Calu3 (cell line): ENCODE measurements around the gene EMC8. TPM values are rescaled to one million over a fixed set of nuclear protein-coding genes. Genes with fewer than 3 reads are reported as not detected.
A peak's percentile ranks its signal among the peaks of the same experiment; 100 is the strongest.

Experiments used
- BruUV-seq: library from RNA; stranded (reverse); fragments of 400-500 nt; replicated peaks from 2 replicates; lab custom pipeline; 2021; lab: Mats Ljungman, UMichigan
- CTCF ChIA-PET: fragments of 300-600 bp; sonication (Branson Sonifier 250); formaldehyde crosslinking; loops from one replicate; lab custom pipeline; 2022; ENCODE audit warnings: antibody characterized with exemption; lab: Charles Lee
- DNase-seq: peaks from one replicate; pipeline ENCODE4 v3.0.0; 2022
- H3K27ac Mint-ChIP-seq: one replicate; pipeline ENCODE4 v1.8.0; 2022; ENCODE audit warnings: mixed read lengths; ENCODE audit not compliant: unreplicated experiment
- H3K27me3 Mint-ChIP-seq: one replicate; pipeline ENCODE4 v1.8.0; 2022; ENCODE audit warnings: mixed read lengths; ENCODE audit not compliant: unreplicated experiment
- H3K36me3 Mint-ChIP-seq: one replicate; pipeline ENCODE4 v1.8.0; 2022; ENCODE audit warnings: mild to moderate bottlenecking, moderate library complexity, mixed read lengths; ENCODE audit not compliant: insufficient read depth, unreplicated experiment
- H3K4me1 Mint-ChIP-seq: one replicate; pipeline ENCODE4 v1.8.0; 2022; ENCODE audit warnings: mild to moderate bottlenecking, low read depth, mixed read lengths; ENCODE audit not compliant: unreplicated experiment
- H3K4me3 Mint-ChIP-seq: one replicate; pipeline ENCODE4 v1.8.0; 2022; ENCODE audit warnings: mild to moderate bottlenecking, low read depth, moderate library complexity, mixed read lengths; ENCODE audit not compliant: unreplicated experiment
- H3K9me3 Mint-ChIP-seq: one replicate; pipeline ENCODE4 v1.8.0; 2022; ENCODE audit warnings: low read depth, mixed read lengths; ENCODE audit not compliant: unreplicated experiment
- intact Hi-C: fragments of 100-400 bp; cut with micrococcal nuclease; formaldehyde crosslinking; loops from one replicate; pipeline ENCODE4 v1.10.0; 2022; ENCODE audit not compliant: unreplicated experiment
- total RNA-seq: library from RNA; stranded (reverse); gene quantifications from 2 replicates; pipeline ENCODE4 v1.2.3, GENCODE V29; 2022
- TF ChIP-seq, protein P1 (sequence below): fragments of 200-600 bp; IDR thresholded peaks from one replicate; pipeline ENCODE4 v1.8.0; 2022; ENCODE audit warnings: antibody characterized with exemption; ENCODE audit not compliant: unreplicated experiment

Gene EMC8
- total RNA-seq, 1 experiment from 2014 or later, result 62.7 TPM

DNA sequence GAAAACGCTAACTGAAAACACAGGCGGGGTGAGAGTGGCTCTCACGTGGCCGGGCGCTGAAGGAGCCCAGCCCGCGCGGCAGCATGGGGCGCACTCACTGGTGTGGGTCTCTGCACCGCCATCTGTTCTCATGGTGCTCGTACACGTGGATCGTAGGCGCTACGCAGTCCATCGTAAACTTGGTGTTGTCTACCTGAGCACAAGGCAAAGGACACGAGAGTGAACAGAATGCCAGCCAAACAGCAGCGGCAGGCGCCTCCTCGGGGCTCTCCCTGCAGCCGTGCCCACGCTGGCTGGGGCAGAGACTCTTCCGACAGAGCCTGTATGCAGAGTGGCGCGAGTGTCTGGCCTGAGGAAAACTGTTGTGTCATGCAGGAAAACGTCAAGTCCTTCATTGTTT lies 19.1 kb downstream of the EMC8 start:
- TF ChIP-seq, protein P1, sequence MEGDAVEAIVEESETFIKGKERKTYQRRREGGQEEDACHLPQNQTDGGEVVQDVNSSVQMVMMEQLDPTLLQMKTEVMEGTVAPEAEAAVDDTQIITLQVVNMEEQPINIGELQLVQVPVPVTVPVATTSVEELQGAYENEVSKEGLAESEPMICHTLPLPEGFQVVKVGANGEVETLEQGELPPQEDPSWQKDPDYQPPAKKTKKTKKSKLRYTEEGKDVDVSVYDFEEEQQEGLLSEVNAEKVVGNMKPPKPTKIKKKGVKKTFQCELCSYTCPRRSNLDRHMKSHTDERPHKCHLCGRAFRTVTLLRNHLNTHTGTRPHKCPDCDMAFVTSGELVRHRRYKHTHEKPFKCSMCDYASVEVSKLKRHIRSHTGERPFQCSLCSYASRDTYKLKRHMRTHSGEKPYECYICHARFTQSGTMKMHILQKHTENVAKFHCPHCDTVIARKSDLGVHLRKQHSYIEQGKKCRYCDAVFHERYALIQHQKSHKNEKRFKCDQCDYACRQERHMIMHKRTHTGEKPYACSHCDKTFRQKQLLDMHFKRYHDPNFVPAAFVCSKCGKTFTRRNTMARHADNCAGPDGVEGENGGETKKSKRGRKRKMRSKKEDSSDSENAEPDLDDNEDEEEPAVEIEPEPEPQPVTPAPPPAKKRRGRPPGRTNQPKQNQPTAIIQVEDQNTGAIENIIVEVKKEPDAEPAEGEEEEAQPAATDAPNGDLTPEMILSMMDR, result no peak
- Mint-ChIP-seq H3K9me3 (no peaks in the 10 kb centered on the region), H3K27ac (no peak overlapping the region), H3K4me3 (no peak overlapping the region), H3K36me3 (peaks cover 17% of the 10 kb centered on the region), H3K4me1 (peaks cover 10% of the 10 kb centered on the region), H3K27me3 (no peaks in the 10 kb centered on the region)
- no peak for DNase-seq
- BruUV-seq, result no TSS peak
- intact Hi-C loops, result no loop called here
- CTCF ChIA-PET, result no interaction called here

DNA sequence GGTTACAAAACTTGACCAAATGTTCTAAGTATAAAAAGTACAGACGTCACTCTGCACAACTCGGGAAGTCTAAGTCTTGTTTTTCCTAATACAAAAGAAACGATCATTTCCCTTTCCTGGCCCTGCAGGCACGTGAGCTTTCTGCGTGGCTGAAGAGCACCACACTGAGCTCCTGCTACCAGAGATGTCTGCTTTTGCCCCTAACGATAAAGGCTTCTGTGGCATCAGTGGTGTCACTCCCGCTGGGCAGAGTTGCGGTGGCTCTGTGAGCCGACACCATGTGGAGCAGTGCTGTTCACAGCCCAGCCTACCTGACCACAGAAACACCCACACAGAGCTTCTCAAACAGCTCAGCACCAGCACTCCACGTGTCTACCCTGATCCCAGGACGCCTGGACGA lies 20.5 kb downstream of the EMC8 start:
- peaks cover 10% of the 10 kb centered on the region for H3K4me1 Mint-ChIP-seq

DNA sequence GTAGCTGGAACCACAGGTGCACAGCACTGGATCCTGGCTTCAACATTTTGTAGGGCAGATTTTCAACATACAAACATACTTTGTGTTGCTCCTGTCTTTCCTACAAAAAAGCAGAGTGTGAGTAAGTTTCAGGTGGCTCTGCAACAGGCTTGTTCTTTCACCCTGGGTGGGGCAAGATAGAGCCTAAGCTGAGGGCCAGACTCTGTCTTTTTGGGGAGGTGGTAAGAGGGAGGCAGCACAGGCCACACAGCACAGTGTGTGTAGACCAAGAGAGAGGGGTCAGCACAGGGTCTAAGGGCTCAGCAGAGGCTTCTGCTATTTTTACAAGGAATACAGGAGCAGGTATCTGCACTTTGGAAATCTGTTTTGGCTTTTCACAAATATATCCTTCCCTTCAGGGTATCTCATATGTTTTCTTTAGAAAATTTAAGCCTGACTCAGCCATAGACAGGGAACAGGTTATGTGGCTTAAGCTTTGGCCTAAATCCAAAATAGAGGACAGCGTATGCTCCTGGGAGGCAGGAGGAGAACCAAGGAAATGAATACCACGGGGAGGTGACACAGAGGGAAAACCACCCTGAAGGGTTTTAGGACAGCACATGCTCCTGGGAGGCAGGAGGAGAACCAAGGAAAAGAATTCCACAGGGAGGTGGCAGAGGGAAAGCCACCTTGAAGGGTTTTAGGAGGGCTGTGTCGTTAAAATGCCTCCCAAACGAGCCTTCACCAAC lies 21.6 kb downstream of the EMC8 start:
- no peak overlapping the region for H3K4me3 Mint-ChIP-seq
- H3K36me3 Mint-ChIP-seq, result peaks cover 17% of the 10 kb centered on the region
- no TSS peak for BruUV-seq
- TF ChIP-seq, protein P1, result no peak
- intact Hi-C loops, result no loop called here
- no peak overlapping the region for H3K27ac Mint-ChIP-seq
- peak; percentile 40 for DNase-seq
- CTCF ChIA-PET, result interaction anchor here (0.6 kb wide), 1 partner anchor 19 kb away, joined by 4 read pairs; no protein-coding TSS in a partner anchor
- H3K9me3 Mint-ChIP-seq, result no peaks in the 10 kb centered on the region
- peaks cover 10% of the 10 kb centered on the region for H3K4me1 Mint-ChIP-seq
- no peaks in the 10 kb centered on the region for H3K27me3 Mint-ChIP-seq

More for the DNA sequence above, 20.5 kb downstream of the EMC8 start:
- no peaks in the 10 kb centered on the region for H3K27me3 Mint-ChIP-seq
- H3K27ac Mint-ChIP-seq, result no peak overlapping the region
- BruUV-seq, result no TSS peak
- intact Hi-C loops, result no loop called here
- CTCF ChIA-PET, result interaction anchor here (0.7 kb wide), 1 partner anchor 629 kb away, joined by 3 read pairs; no protein-coding TSS in a partner anchor
- H3K4me3 Mint-ChIP-seq, result no peak overlapping the region
- TF ChIP-seq, protein P1, result no peak
- H3K9me3 Mint-ChIP-seq, result no peaks in the 10 kb centered on the region
- DNase-seq, result no peak
- H3K36me3 Mint-ChIP-seq, result peaks cover 17% of the 10 kb centered on the region

DNA sequence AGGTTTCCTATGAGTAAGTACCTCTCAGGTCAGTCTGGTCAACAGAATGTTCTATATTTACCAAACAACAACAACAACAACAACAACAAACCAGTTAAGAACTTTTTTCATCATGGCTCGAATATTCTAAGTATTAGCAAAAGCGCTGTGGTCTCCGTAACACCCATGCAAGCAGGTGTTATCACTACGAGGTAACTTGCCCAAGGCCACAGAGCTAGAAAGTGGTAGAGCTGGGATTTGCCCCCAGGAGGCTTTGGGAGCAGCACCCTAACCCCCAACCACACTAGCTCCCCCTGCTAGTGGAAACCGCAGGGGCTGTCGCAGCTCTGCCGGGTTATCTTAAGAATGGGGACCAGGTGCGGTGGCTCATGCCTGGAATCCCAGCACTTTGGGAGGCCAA lies 24.5 kb downstream of the EMC8 start:
- H3K36me3 Mint-ChIP-seq, result peaks cover 11% of the 10 kb centered on the region
- TF ChIP-seq, protein P1, result no peak
- H3K9me3 Mint-ChIP-seq, result no peaks in the 10 kb centered on the region
- CTCF ChIA-PET, result no interaction called here
- intact Hi-C loops, result no loop called here
- no peak overlapping the region for H3K27ac Mint-ChIP-seq
- H3K4me1 Mint-ChIP-seq, result peaks cover 10% of the 10 kb centered on the region
- BruUV-seq, result no TSS peak
- H3K4me3 Mint-ChIP-seq, result no peak overlapping the region
- no peaks in the 10 kb centered on the region for H3K27me3 Mint-ChIP-seq
- no peak for DNase-seq
